H9 (cell line): ENCODE data around the gene CBX8. TPM values are rescaled to one million over a fixed set of nuclear protein-coding genes. Genes with fewer than 3 reads are reported as not detected.

ENCODE experiments used
- DNase-seq: peaks from one replicate; pipeline ENCODE4 v3.0.0-alpha.2; 2017
- H2AFZ ChIP-seq: one replicate; pipeline ENCODE4 v1.6.1; 2013; ENCODE audit warnings: mild to moderate bottlenecking, low read length, control low read depth, moderate library complexity
- H2AK5ac ChIP-seq: 2 replicates; pipeline ENCODE4 v1.6.1; 2013; ENCODE audit warnings: low read length, control low read depth, mixed read lengths; ENCODE audit not compliant: insufficient read length
- H2BK120ac ChIP-seq: one replicate; pipeline ENCODE4 v1.6.1; 2013; ENCODE audit warnings: low read depth, mild to moderate bottlenecking, low read length, control low read depth, inconsistent platforms; ENCODE audit not compliant: poor library complexity, severe bottlenecking
- H2BK12ac ChIP-seq: 2 replicates; pipeline ENCODE4 v1.6.1; 2013; ENCODE audit warnings: low read length, control low read depth, mixed read lengths, low read depth; ENCODE audit not compliant: insufficient read length
- H2BK15ac ChIP-seq: 2 replicates; pipeline ENCODE4 v1.6.1; 2013; ENCODE audit warnings: low read depth, low read length, control low read depth
- H2BK20ac ChIP-seq: one replicate; pipeline ENCODE4 v1.6.1; 2013; ENCODE audit warnings: low read depth, mild to moderate bottlenecking, low read length, control low read depth, inconsistent platforms; ENCODE audit not compliant: poor library complexity, severe bottlenecking
- H2BK5ac ChIP-seq: 2 replicates; pipeline ENCODE4 v1.6.1; 2013; ENCODE audit warnings: low read length, control low read depth, mixed read lengths; ENCODE audit not compliant: insufficient read length
- H3K14ac ChIP-seq: 2 replicates; pipeline ENCODE4 v1.6.1; 2013; ENCODE audit warnings: low read length, control low read depth; ENCODE audit not compliant: insufficient read depth
- H3K18ac ChIP-seq: 2 replicates; pipeline ENCODE4 v1.6.1; 2013; ENCODE audit warnings: low read depth, mild to moderate bottlenecking, mixed read lengths, low read length, control low read depth; ENCODE audit not compliant: insufficient read length
- H3K23ac ChIP-seq: 2 replicates; pipeline ENCODE4 v1.6.1; 2013; ENCODE audit warnings: low read length, control low read depth, mixed read lengths, low read depth; ENCODE audit not compliant: insufficient read length
- H3K23me2 ChIP-seq: 2 replicates; pipeline ENCODE4 v1.6.1; 2013; ENCODE audit warnings: low read depth, mild to moderate bottlenecking, mixed read lengths, low read length, control low read depth; ENCODE audit not compliant: insufficient read length, poor library complexity, severe bottlenecking
- H3K27ac ChIP-seq: 2 replicates; pipeline ENCODE4 v1.5.1; 2013; ENCODE audit warnings: low read length, control low read depth, mixed read lengths, low read depth; ENCODE audit not compliant: insufficient read length
- H3K27me3 ChIP-seq: 2 replicates; pipeline ENCODE4 v1.6.1; 2013; ENCODE audit warnings: low read length, control low read depth, inconsistent platforms; ENCODE audit not compliant: insufficient read depth
- H3K4ac ChIP-seq: 2 replicates; pipeline ENCODE4 v1.6.1; 2013; ENCODE audit warnings: low read depth, mild to moderate bottlenecking, control low read depth, inconsistent platforms, low read length, moderate library complexity
- H3K4me1 ChIP-seq: 2 replicates; pipeline ENCODE4 v1.6.1; 2013; ENCODE audit warnings: low read length, control low read depth, inconsistent platforms; ENCODE audit not compliant: insufficient read depth
- H3K4me2 ChIP-seq: 2 replicates; pipeline ENCODE4 v1.6.1; 2013; ENCODE audit warnings: low read length, control low read depth, mixed read lengths; ENCODE audit not compliant: insufficient read length, insufficient read depth
- H3K56ac ChIP-seq: 2 replicates; pipeline ENCODE4 v1.6.1; 2013; ENCODE audit warnings: low read depth, mild to moderate bottlenecking, mixed read lengths, low read length, control low read depth; ENCODE audit not compliant: insufficient read length
- H3K79me1 ChIP-seq: 2 replicates; pipeline ENCODE4 v1.6.1; 2013; ENCODE audit warnings: low read depth, mild to moderate bottlenecking, moderate library complexity, low read length, control low read depth, inconsistent platforms; ENCODE audit not compliant: insufficient read depth, poor library complexity, severe bottlenecking
- H3K79me2 ChIP-seq: 2 replicates; pipeline ENCODE4 v1.6.1; 2013; ENCODE audit warnings: low read length, control low read depth, inconsistent platforms; ENCODE audit not compliant: insufficient read depth
- H3K9ac ChIP-seq: 2 replicates; pipeline ENCODE4 v1.6.1; 2013; ENCODE audit warnings: low read length, control low read depth, mixed read lengths; ENCODE audit not compliant: insufficient read length; ENCODE audit errors: extremely low read depth
- H3K9me3 ChIP-seq: one replicate; pipeline ENCODE4 v1.6.1; 2013; ENCODE audit warnings: low read depth, low read length, inconsistent platforms; ENCODE audit not compliant: control insufficient read depth
- H3T11ph ChIP-seq: one replicate; pipeline ENCODE4 v1.6.1; 2013; ENCODE audit warnings: mild to moderate bottlenecking, low read length, control low read depth, inconsistent platforms
- H4K20me1 ChIP-seq: one replicate; pipeline ENCODE4 v1.6.1; 2013; ENCODE audit not compliant: control insufficient read depth, insufficient read length, insufficient read depth
- H4K5ac ChIP-seq: 2 replicates; pipeline ENCODE4 v1.6.1; 2013; ENCODE audit warnings: low read depth, mild to moderate bottlenecking, mixed read lengths, low read length, control low read depth; ENCODE audit not compliant: insufficient read length
- H4K8ac ChIP-seq: replicated peaks from 2 replicates; pipeline ENCODE4 v1.6.1; 2013; ENCODE audit warnings: low read length, control low read depth, mixed read lengths, low read depth; ENCODE audit not compliant: insufficient read length
- H4K91ac ChIP-seq: 2 replicates; pipeline ENCODE4 v1.6.1; 2013; ENCODE audit warnings: low read depth, mild to moderate bottlenecking, moderate library complexity, mixed read lengths, low read length, control low read depth; ENCODE audit not compliant: insufficient read length
- H3K27ac Mint-ChIP-seq, 3 experiments: 2 replicates in 2 of 3; 3 replicates in 1 of 3; pipeline ENCODE4 v1.8.0; 2020 to 2021; ENCODE audit warnings: mixed read lengths in 3 of 3, mild to moderate bottlenecking in 1 of 3, moderate library complexity in 1 of 3
- H3K27me3 Mint-ChIP-seq: 2 replicates; pipeline ENCODE4 v1.8.0; 2021; ENCODE audit warnings: low read depth, mild to moderate bottlenecking, moderate library complexity, mixed read lengths
- H3K36me3 Mint-ChIP-seq, 3 experiments: 2 replicates in 2 of 3; 3 replicates in 1 of 3; pipeline ENCODE4 v1.8.0; 2020 to 2021; ENCODE audit warnings: low read depth in 3 of 3, mixed read lengths in 3 of 3; ENCODE audit not compliant: insufficient read depth in 1 of 3
- H3K4me1 Mint-ChIP-seq, 2 experiments: 2 replicates each; pipeline ENCODE4 v1.8.0; 2020; ENCODE audit warnings: mixed read lengths in 2 of 2
- H3K4me3 Mint-ChIP-seq, 2 experiments: 2 replicates in 1 of 2; 3 replicates in 1 of 2; pipeline ENCODE4 v1.8.0; 2020 to 2021; ENCODE audit warnings: mild to moderate bottlenecking in 2 of 2, mixed read lengths in 2 of 2, moderate library complexity in 1 of 2
- H3K9me3 Mint-ChIP-seq, 2 experiments: 2 replicates in 1 of 2; 3 replicates in 1 of 2; pipeline ENCODE4 v1.8.0; 2020; ENCODE audit warnings: mild to moderate bottlenecking in 2 of 2, mixed read lengths in 2 of 2, moderate library complexity in 1 of 2
- CTCF ChIP-seq: fragments of 200-600 bp; sonication (generic); conservative IDR thresholded peaks from 3 replicates; pipeline ENCODE4 v1.8.0; 2021; ENCODE audit warnings: antibody characterized with exemption, mild to moderate bottlenecking
- WGBS: extraction: QIAGEN DNeasy Blood & Tissue Kit; methylation state at CpG from one replicate; pipeline ENCODE4 v1.1.7; 2013; ENCODE audit warnings: missing lambda C conversion rate, low lambda C conversion rate, mixed read lengths; ENCODE audit not compliant: insufficient read length; ENCODE audit errors: extremely low coverage; 5-methylcytosine and 5-hydroxymethylcytosine counted together
- total RNA-seq: library from RNA; stranded (reverse); gene quantifications from 2 replicates; pipeline ENCODE4 v1.2.1, GENCODE V29; 2021

CBX8 gene
- total RNA-seq, 1 experiment from 2014 or later: 1.2 TPM

- no peak overlapping the region for H3K23ac ChIP-seq
- H3K9me3 Mint-ChIP-seq: peaks cover 4 to 15% of the 10 kb centered on the region in 2 experiments; a peak in 4 of 5 replicates
- H3K18ac ChIP-seq: no peak overlapping the region
- H3K36me3 Mint-ChIP-seq: peaks cover 0 to 1% (median 0%) of the 10 kb centered on the region in 3 experiments; a peak in 1 of 7 replicates
- H3K79me1 ChIP-seq: no peaks in the 10 kb centered on the region
- no peaks in the 10 kb centered on the region for H4K20me1 ChIP-seq
- peaks cover 12% of the 10 kb centered on the region for H3K23me2 ChIP-seq
- H3K56ac ChIP-seq: no peak overlapping the region
- H3K4me1 ChIP-seq: no peaks in the 10 kb centered on the region
- peaks cover 92% of the 10 kb centered on the region for H3K27me3 Mint-ChIP-seq
- H3K27ac ChIP-seq: no peak overlapping the region
- no peak overlapping the region for H2BK15ac ChIP-seq
- no peak overlapping the region for H3K14ac ChIP-seq
- no peak overlapping the region for H2BK12ac ChIP-seq
- no CpG with 5 or more reads among the region's 44 CpGs for WGBS
- H2BK20ac ChIP-seq: no peak overlapping the region
- peak overlapping the region; percentile 42 to 57 for H3K4me3 Mint-ChIP-seq
- H4K8ac ChIP-seq: no peak overlapping the region
- no peaks in the 10 kb centered on the region for H3K79me2 ChIP-seq
- no peak overlapping the region for H3K9ac ChIP-seq
- H3K27ac Mint-ChIP-seq: no peak overlapping the region; a peak in 1 of 7 replicates
- H3K4me1 Mint-ChIP-seq: peaks cover 40 to 54% of the 10 kb centered on the region in 2 experiments
- H2BK120ac ChIP-seq: no peak overlapping the region
- no peak overlapping the region for H2BK5ac ChIP-seq
- H3K27me3 ChIP-seq: peaks cover 80% of the 10 kb centered on the region
- DNase-seq: peak; percentile 93
- H3K4me2 ChIP-seq: peak overlapping the region; percentile 4
- H2AK5ac ChIP-seq: no peak overlapping the region
- no peak overlapping the region for H3K4ac ChIP-seq
- no peak for TF ChIP-seq CTCF
- no peaks in the 10 kb centered on the region for H3K9me3 ChIP-seq
- H4K91ac ChIP-seq: no peak overlapping the region
- H3T11ph ChIP-seq: no peak overlapping the region
- H2AFZ ChIP-seq: no peak overlapping the region
- H4K5ac ChIP-seq: no peak overlapping the region
Measured at GRCh38 chr17:79800325-79801155, 3.7 kb upstream of the CBX8 start.
